GM21390 (cell line): ENCODE measurements around the gene SLC9A7.
"Not testable (repeated sequence)": the region's sequence is repeated elsewhere in the genome, so short reads cannot be mapped to it uniquely, and the experiment has no call there.

Experiments used
- ATAC-seq: cut with Tn5 transposase; IDR thresholded peaks from one replicate; pipeline ENCODE4 v1.9.1; 2021; ENCODE audit not compliant: unreplicated experiment

Gene SLC9A7

DNA sequence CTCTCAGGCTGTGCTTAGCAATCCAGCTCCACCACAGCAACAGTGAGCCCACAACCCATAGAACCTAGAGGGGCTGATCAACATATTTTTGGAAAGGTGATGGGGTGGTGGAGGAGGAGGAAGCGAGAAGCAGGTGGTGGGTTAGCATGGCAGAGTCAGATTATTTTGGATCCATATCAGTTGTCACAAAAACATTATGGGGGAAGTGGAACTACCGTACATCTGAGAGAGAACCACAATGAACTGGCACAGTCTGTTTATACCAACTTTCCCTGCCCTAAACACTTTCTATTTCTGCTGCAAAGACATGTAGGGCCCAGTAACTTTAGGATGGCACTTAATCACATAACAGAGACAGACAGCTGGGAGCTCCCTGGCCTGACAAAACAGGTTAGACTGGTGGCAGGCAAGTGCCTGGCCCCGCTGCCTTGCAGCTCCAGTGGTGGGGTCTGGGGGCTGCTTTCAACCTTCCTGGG lies 4.3 kb downstream of the SLC9A7 start:
- no peak for ATAC-seq

DNA sequence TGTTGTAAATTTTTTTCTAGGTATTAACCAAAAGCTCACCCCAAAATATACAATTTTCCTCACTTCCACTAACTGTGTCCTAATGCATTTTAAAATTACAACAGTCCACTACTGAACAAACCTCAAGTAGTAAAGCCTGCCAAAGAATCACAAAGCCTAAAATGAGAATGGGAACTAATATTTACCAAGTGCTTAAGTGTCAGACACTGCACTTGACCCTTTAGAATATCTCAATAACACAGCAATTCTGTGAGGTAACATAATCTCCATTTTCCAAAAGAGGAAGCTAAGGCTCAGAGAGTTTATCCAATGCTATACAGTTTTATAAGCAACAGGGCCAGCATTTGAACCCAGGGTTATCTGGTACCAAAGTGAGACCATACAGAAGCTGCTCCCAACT lies 4.9 kb downstream of the SLC9A7 start:
- ATAC-seq = no peak

DNA sequence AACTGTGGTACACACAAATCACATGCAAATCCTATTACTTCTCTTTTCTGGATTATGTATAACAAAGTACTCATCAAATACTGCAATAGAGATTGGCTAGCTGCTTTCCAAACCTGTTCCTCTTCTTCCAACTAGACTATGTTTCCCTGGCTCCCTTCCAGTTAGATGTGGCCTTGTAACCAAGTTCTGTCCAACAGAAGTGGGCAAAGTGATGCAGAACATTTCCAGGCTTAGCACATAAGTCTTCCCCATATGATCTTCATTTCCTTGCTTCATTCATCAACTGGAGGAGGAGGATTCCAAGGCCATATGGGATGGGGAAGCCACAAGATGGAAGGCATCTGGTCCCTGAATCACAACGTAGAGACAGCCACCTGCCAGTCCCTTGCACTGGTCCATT lies 8.0 kb downstream of the SLC9A7 start:
- ATAC-seq = no peak

- no peak for ATAC-seq
Observed at GRCh38 chrX:46744009-46744408, 14.9 kb downstream of the SLC9A7 start.

GRCh38 chrX:46743046-46743445 lies 15.9 kb downstream of the SLC9A7 start:
- no peak for ATAC-seq

GRCh38 chrX:46739736-46740135 lies 19.2 kb downstream of the SLC9A7 start:
- ATAC-seq = no peak

DNA sequence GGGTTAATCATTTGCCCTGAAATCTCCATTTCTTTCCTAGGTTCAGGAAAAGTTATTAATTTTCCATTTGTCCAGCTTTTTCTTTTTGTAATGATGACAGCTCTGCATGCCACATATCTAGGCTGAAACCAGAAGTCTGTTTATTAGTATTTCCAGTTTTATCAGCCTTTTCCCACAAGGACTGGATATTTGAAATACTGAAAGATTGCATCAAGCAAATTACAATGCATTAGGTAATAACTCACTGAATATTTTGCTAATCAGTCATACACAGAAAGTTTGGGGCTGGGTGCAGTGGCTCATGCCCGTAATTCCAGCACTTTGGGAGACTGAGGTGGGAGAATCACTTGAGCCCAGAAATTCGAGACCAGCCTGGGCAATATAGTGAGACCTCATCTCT lies 21.5 kb downstream of the SLC9A7 start:
- ATAC-seq = no peak

- ATAC-seq = no peak
Observed at GRCh38 chrX:46737041-46737440, 21.9 kb downstream of the SLC9A7 start.

- ATAC-seq = no peak
Observed at GRCh38 chrX:46735622-46736021, 23.3 kb downstream of the SLC9A7 start.

GRCh38 chrX:46733226-46733625 lies 25.7 kb downstream of the SLC9A7 start:
- no peak for ATAC-seq

GRCh38 chrX:46730765-46731164 lies 28.2 kb downstream of the SLC9A7 start:
- ATAC-seq = no peak

DNA sequence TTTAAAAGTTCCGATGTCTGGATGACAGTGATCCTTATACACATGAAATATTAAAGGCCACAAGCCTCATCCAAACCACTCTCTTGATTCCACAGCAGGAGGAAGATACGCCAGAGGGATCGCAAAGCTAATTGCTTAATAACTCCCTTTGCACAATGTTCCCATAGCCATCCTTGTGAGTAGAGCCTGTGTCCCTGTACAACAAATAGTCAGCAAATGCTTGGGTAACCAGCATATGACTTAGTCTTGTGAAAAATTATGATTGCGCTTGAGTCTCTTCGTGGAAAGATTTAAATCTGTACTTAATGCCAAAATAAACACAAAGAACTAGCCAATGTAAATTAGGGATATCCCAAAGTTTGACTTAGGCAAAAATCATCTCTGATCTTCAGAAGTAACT lies 31.5 kb downstream of the SLC9A7 start:
- no peak for ATAC-seq

DNA sequence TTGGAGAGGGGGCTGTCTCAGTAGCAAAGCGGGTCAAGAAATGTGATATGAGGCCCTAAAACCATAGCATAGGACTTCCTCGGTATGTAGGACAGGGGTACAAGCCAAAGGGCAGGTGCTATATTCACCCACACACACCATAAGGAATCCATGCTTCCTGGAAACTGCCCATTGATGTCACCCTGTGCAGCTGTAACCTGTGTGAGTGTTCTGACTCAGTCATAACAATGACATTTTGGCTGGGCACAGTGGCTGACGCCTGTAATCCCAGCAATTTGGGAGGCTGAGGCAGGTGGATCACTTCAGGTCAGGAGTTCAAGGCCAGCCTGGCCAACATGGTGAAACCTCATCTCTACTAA lies 35.4 kb downstream of the SLC9A7 start:
- ATAC-seq = not testable (repeated sequence)

GRCh38 chrX:46722742-46723568 lies 36.0 kb downstream of the SLC9A7 start:
- no peak for ATAC-seq

DNA sequence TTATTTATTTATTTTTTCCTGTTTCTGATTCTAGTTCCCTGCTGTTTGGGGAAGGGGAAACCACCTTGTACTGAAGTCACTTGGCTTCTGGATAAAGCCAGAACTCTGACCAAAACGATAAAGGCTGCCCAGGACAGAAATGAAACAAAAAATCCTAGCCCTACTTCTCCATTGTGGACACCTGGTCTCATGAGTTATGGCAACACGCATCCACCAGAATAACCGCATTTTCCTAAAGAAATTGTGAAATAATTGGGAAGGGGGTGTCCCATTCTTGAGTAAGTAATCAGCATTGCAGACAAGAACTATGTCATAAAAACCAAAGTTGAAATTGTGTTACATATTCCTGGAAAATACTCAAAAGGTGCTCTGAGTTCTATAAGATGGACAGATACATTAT lies 42.1 kb downstream of the SLC9A7 start:
- ATAC-seq = no peak

- ATAC-seq = no peak
Observed at GRCh38 chrX:46715997-46716396, 42.9 kb downstream of the SLC9A7 start.

GRCh38 chrX:46715530-46715929 lies 43.4 kb downstream of the SLC9A7 start:
- no peak for ATAC-seq

DNA sequence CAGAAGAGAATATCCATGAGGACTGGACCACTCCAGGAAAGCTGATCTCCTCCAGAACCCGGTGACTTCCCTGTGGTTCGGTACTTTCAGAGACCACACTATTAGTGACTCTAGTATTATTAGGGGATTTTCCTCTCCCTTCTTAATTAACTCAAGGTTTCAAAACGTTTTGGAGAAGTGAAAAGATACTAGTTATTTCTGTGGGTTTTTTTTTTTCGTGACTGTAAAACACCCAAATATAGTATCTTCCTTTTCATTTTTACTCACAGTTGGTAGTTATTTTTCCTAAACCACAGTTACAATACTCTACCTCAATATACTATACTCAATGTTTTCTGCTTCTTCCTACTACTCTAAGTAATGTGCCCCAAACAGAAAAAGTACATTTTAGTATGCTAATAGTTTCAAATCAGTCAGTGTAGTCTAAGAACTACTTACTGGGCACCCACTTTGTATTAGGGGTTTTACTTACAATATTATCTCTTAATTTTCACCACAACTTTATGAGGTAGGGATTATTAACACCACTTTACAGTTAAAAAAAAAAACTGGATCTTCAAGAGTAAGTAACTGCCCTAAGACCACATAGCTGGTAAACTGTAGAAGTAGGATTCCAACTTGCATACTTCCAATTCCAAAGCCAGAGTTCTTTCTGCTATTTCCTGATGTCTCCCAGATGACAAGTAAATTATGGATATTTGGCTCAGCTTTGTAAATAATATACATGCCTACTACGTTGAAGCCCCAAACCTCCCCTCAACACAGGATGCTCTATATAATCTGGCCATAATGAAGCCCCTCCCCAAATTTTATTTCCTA lies 45.0 kb downstream of the SLC9A7 start:
- ATAC-seq = peak; percentile 53

GRCh38 chrX:46712764-46713163 lies 46.2 kb downstream of the SLC9A7 start:
- no peak for ATAC-seq

DNA sequence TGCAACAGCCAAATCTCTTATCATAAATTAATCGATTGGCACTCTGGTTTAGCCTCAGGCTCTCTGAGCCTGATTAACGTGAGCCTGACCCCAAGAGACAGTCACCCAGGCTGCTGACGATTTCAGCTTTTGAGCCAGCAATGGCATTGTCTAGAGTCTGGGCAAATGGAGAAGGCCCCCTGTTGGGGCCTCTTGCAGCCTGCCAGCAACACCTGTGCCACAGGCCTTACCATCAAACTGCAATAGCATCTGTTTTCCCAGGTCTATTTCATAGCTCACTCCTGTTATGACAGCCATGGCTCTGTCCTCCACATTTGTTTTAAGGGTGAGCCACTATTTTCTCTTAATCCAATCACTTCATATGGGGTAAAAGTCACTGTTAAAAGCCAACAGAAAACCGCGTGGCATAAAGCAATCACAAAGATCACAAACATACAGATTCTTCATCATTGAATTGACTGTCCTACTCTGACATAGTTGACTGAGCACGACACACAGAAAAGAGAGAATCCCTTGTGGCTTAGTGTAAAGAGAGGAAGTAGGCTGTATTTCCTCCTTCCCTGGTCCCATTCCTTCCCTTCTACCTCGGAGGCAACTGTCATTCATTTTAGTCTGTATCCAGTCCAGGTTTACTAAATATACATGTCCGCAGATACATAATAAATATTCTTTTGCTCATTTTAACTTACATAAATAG lies 47.8 kb downstream of the SLC9A7 start:
- ATAC-seq = no peak

- ATAC-seq = no peak
Observed at GRCh38 chrX:46710425-46710824, 48.5 kb downstream of the SLC9A7 start.
